ENCODE results near the gene BRF1.

- TF ChIP-seq ETV6 (CRISPR knock-in tag; IDR thresholded peaks at IDR 0.05) (no peak), CTCF (IDR thresholded peaks at IDR 0.05) (no peak), NFE2L1 (CRISPR knock-in tag; IDR thresholded peaks at IDR 0.05) (no peak)
These were observed 90.4 kb downstream of the BRF1 start for GRCh38 chr14:105210266-105211025.

All from WTC11 (cell line).